HPDE6-E6E7 (cell line): Measurements from ENCODE around the gene ADAM15.
A peak's percentile ranks its signal among the peaks of the same experiment; 100 is the strongest.

Experiments used
- DNase-seq: peaks from one replicate; pipeline ENCODE4 v3.0.0; 2011; ENCODE audit warnings: missing footprints; ENCODE audit errors: extremely low spot score

Gene ADAM15

GRCh38 chr1:155032886-155033285, 18.2 kb upstream of the ADAM15 start:
- DNase-seq = no peak

GRCh38 chr1:155033524-155033923, 17.6 kb upstream of the ADAM15 start, which contains the start of the genes DCST1 and DCST2:
DCST1 (plus strand) TSS chr1:155033824; CDS start chr1:155034037, 213 bp downstream.
DCST2 (minus strand) TSS chr1:155033781; CDS start chr1:155033701, 80 bp downstream.
- no peak for DNase-seq

GRCh38 chr1:155034318-155035208, 16.6 kb upstream of the ADAM15 start:
- DNase-seq = no peak

GRCh38 chr1:155035936-155036335, 15.2 kb upstream of the ADAM15 start:
- DNase-seq = no peak

GRCh38 chr1:155037043-155037442, 14.1 kb upstream of the ADAM15 start:
- DNase-seq = no peak

- DNase-seq = no peak
These were observed 13.2 kb upstream of the ADAM15 start for GRCh38 chr1:155037851-155038441.

GRCh38 chr1:155038602-155039307, 12.4 kb upstream of the ADAM15 start:
- DNase-seq = peak; percentile 82

- no peak for DNase-seq
These were observed 11.8 kb upstream of the ADAM15 start for GRCh38 chr1:155039308-155039669.

GRCh38 chr1:155040358-155041093, 10.6 kb upstream of the ADAM15 start:
- DNase-seq = no peak

GRCh38 chr1:155042789-155043188, 8.3 kb upstream of the ADAM15 start:
- DNase-seq = no peak

- DNase-seq = no peak
These were observed 7.8 kb upstream of the ADAM15 start for GRCh38 chr1:155043301-155043702.

GRCh38 chr1:155043793-155044192, 7.3 kb upstream of the ADAM15 start:
- no peak for DNase-seq

- DNase-seq = no peak
These were observed 6.8 kb upstream of the ADAM15 start for GRCh38 chr1:155044365-155044764.

- DNase-seq = peak; percentile 70
These were observed 6.1 kb upstream of the ADAM15 start for GRCh38 chr1:155044812-155045657.

GRCh38 chr1:155048449-155049334, 2.4 kb upstream of the ADAM15 start:
- no peak for DNase-seq

GRCh38 chr1:155049651-155050559, 1.2 kb upstream of the ADAM15 start:
- no peak for DNase-seq

- no peak for DNase-seq
These were observed 243 bp downstream of the ADAM15 start for GRCh38 chr1:155051342-155051776.

GRCh38 chr1:155051777-155052398, 772 bp downstream of the ADAM15 start:
- peak; percentile 49 for DNase-seq
